HTR-8/SVneo (cell line): ENCODE results near the gene CTNNA3.

Experiments used
- DNase-seq: peaks from one replicate; pipeline ENCODE4 v3.0.0; 2011; ENCODE audit warnings: low spot score, mixed read lengths; ENCODE audit not compliant: insufficient read length
- FAIRE-seq: peaks from 2 replicates; lab custom pipeline; 2011; peaks lifted over from hg19 to GRCh38; lab: Jason Lieb, UNC

CTNNA3 gene

GRCh38 chr10:66925896-66926715 is 769.9 kb downstream of the CTNNA3 start, which contains the start of gene LRRTM3:
Gene LRRTM3, plus strand, starts transcription at chr10:66926036.
- peak; percentile 26 for FAIRE-seq
- peak; percentile 67 for DNase-seq

- FAIRE-seq = no peak
Observed at GRCh38 chr10:66925373-66925772, 770.6 kb downstream of the CTNNA3 start.

GRCh38 chr10:66924674-66925345 is 771.2 kb downstream of the CTNNA3 start:
- no peak for DNase-seq
- no peak for FAIRE-seq

More at GRCh38 chr10:66925373-66925772, 770.6 kb downstream of the CTNNA3 start:
- DNase-seq = no peak

DNA sequence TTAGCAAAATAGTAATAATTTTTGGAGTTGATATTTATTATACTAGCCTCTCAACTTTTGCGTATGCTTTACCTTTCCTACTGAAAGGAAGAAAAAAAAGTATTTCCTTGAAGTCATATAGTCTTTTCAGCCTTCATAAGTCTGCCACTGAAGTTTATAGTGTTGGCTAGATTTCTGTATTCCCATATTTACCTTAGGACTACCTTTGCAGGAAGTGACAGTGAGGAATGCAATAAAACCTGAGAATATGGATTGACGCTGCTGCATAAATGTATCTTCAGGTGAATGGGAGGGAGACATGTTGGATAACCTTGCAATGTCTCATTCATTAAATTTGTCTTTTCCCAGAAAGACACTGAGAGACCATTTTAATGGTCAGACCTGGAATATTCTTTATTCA is 776.7 kb downstream of the CTNNA3 start:
- no peak for FAIRE-seq

DNA sequence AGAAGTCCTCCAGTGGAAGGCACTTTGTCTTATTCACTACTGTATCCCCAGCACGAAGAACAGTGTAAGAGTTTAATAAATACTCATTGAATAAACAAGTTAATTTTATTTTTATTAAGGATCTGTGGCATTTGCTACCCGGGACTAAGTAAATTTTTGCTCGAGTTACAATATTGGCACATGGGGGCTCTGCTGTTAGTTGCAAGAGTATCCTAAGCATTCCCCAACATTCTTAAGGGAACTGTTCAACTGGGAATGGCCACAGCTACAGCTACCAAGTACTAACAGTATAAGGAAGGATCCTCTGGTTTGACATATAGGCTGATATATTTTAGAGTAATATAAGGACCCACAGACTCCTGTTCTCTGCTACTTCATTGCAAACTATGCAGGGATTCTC is 778.9 kb downstream of the CTNNA3 start:
- no peak for FAIRE-seq
- DNase-seq = peak; percentile 27

More for the DNA sequence above, 776.7 kb downstream of the CTNNA3 start:
- no peak for DNase-seq

DNA sequence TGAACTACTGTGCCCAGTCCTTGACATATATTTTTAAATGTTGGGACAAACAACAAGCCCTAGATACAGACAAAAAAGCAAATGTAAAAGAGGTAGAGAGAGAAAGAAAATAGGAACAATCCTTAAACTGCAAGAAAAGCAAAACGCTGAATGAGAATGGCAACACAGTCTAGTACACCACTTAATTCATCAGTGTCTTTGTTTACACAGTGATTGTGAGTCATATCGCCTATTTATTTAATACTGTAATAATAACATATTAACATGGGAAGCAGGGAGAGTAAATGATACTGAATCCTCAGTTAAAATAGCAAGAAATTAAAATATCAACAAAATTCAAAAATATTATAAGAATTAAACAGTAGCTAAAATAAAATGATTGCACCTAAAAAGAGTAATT is 780.0 kb downstream of the CTNNA3 start:
- FAIRE-seq (no peak), DNase-seq (no peak)

- no peak for FAIRE-seq
- DNase-seq = no peak
Observed at GRCh38 chr10:66910671-66911070, 785.3 kb downstream of the CTNNA3 start.

GRCh38 chr10:66892871-66893270 is 803.1 kb downstream of the CTNNA3 start:
- FAIRE-seq (no peak), DNase-seq (no peak)

DNA sequence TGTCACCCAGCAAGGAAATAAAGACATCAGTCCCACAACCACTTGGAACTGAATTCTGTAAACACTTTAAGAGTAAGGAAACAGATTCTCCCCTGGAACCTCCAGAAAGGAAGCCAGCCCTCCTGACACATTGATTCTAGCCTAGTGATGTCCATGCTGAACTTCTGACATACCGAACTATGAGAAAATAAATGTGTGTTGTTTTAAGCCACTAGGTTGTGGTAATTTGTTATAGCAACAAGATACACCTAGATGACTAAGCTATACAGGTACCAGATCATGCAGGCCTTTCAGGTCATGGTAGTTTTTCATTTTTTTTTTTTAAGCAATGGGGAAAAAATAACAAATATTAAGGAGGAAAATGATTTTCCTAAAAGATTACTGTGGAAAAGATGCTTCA is 807.8 kb downstream of the CTNNA3 start:
- DNase-seq (no peak), FAIRE-seq (no peak)

GRCh38 chr10:66886848-66887247 is 809.1 kb downstream of the CTNNA3 start:
- no peak for FAIRE-seq

GRCh38 chr10:66882271-66882670 is 813.7 kb downstream of the CTNNA3 start:
- DNase-seq (no peak), FAIRE-seq (no peak)

More at GRCh38 chr10:66886848-66887247, 809.1 kb downstream of the CTNNA3 start:
- DNase-seq = no peak

DNA sequence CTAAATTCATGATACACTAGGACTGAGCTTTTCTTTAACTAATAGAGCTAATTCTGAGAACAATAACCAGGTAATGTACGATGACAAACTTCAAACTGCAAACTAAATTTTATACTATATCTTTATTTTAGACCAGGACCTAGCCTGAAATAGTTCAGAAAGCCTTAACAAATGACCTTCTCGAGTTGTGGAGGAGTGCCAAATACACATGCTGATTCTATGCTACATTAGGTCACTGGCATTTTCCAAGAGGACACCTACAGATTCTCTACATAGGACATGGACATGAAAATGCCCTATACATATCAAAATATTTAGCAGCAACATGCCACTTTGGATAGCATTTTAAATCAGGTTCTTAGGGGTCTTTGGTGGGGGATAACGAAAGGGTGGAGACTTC is 814.2 kb downstream of the CTNNA3 start:
- no peak for DNase-seq
- FAIRE-seq = no peak

- FAIRE-seq = no peak
Observed at GRCh38 chr10:66880826-66881225, 815.2 kb downstream of the CTNNA3 start.

GRCh38 chr10:66880292-66880691 is 815.7 kb downstream of the CTNNA3 start:
- DNase-seq = no peak
- no peak for FAIRE-seq

More at GRCh38 chr10:66880826-66881225, 815.2 kb downstream of the CTNNA3 start:
- no peak for DNase-seq

- DNase-seq (no peak), FAIRE-seq (no peak)
Observed at GRCh38 chr10:66877361-66877760, 818.6 kb downstream of the CTNNA3 start.

- DNase-seq (no peak), FAIRE-seq (no peak)
Observed at GRCh38 chr10:66869635-66870034, 826.4 kb downstream of the CTNNA3 start.

DNA sequence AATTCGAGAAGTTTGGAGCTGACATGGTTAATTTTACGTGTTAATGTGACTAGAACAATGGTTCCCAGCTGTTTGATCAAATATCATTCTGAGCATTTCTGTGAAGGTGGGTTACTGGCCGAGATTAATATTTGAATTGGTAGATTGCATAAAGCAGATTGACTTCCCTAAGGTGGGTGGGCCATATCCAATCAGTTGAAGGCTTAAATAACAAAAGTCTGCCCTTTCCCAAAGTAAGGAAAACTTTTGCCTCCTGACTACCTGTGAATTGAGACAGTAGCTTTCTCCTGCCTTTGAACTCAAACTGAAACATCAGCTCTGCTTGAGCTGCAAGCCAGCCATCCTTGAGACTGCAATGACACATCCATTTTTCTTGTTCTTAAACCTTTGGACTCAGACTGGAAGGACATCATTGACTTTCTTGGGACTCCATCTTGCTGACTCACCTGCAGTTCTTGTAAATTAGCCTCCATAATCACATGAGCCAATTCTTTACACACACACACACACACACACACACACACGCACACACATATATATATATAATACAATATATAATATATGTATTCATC is 833.2 kb downstream of the CTNNA3 start:
- DNase-seq = no peak
- FAIRE-seq = no peak

DNA sequence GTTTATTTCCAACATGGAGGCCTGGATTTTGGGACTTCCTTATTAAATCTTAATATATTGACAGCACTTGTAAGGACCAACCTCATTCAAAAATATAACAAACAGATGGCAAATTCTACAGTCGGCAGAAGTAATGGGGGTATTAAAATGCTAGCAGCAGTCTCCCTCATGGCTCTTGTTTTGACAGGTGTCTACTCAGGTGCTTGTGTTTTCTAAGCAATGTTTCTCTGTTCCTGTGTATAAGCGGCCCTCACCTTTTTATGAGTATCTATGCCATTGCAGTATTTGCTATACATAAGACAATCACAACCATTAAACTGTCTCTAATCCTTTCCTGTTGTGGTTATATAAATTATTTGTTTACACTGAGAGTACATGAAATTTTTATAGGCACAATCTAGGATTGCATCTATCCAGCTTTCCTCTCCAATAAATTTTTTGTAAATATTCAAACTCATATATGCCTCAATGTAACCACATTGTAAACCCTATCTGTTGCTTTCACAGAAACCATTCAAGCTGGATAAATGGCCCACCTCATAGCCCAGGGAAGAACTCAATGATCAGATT is 835.5 kb downstream of the CTNNA3 start:
- DNase-seq (no peak), FAIRE-seq (no peak)

- no peak for FAIRE-seq
- no peak for DNase-seq
Observed at GRCh38 chr10:66852811-66853210, 843.2 kb downstream of the CTNNA3 start.

DNA sequence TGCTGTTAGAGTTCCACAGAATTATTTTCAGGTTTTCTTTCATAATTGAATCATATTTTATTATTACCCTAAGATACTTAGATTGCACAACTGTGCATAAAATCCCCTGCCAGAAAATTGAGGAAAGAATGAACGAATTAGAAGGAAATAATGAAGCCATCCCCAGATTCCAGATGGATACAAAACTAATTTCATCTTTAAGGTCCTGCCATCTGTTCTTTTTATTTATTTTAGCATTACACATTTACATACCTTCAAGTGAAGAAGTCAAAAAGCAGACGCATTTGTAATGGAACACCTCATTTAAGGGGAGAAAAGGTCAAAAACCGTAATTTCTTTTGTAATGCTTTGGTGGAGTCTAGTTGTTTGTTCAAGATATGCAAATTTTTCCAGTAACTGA is 847.1 kb downstream of the CTNNA3 start:
- FAIRE-seq (no peak), DNase-seq (no peak)
